Kidney (tissue), 14 donors: ENCODE data around the gene SYNGR1. TPM values are rescaled to one million over a fixed set of nuclear protein-coding genes. Genes with fewer than 3 reads are reported as not detected.
"Not testable (repeated sequence)": the region's sequence is repeated elsewhere in the genome, so short reads cannot be mapped to it uniquely, and the experiment has no call there.

Experiments used
- DNase-seq, 5 donors: peaks; one replicate each; pipeline ENCODE4 v3.0.0-alpha.2; 2013 to 2020
- FAIRE-seq: peaks from 2 replicates; lab custom pipeline; 2012; peaks lifted over from hg19 to GRCh38; lab: Jason Lieb, UNC
- H3K27ac ChIP-seq, 2 donors: one replicate each; pipeline ENCODE4 v1.7.0; 2013; ENCODE audit warnings: low read depth in 2 of 2, low read length in 2 of 2, inconsistent platforms in 1 of 2
- H3K27me3 ChIP-seq: one replicate; pipeline ENCODE4 v1.7.1; 2013; ENCODE audit warnings: low read length, inconsistent platforms; ENCODE audit not compliant: control insufficient read depth, insufficient read depth
- H3K36me3 ChIP-seq, 3 donors: one replicate each; pipeline versions ENCODE4 v1.7.0 to v1.7.1; 2013; ENCODE audit warnings: low read length in 3 of 3, control low read depth in 1 of 3, inconsistent platforms in 1 of 3; ENCODE audit not compliant: insufficient read depth in 3 of 3, control insufficient read depth in 2 of 3
- H3K4me1 ChIP-seq, 3 donors: one replicate each; pipeline versions ENCODE4 v1.7.0 to v1.7.1; 2013; ENCODE audit warnings: low read length in 3 of 3, inconsistent platforms in 1 of 3, low read depth in 1 of 3; ENCODE audit not compliant: control insufficient read depth in 2 of 3, insufficient read depth in 2 of 3
- H3K4me3 ChIP-seq, 3 donors: one replicate each; pipeline versions ENCODE4 v1.7.0 to v1.8.1; 2013; ENCODE audit warnings: low read length in 3 of 3, control low read depth in 1 of 3, inconsistent platforms in 1 of 3
- H3K9ac ChIP-seq, 3 donors: one replicate each; pipeline versions ENCODE4 v1.7.0 to v1.7.1; 2013; ENCODE audit warnings: low read length in 3 of 3, control low read depth in 1 of 3, inconsistent platforms in 1 of 3
- H3K9me3 ChIP-seq, 3 donors: one replicate each; pipeline versions ENCODE4 v1.7.0 to v1.7.1; 2013; ENCODE audit warnings: low read length in 3 of 3, control low read depth in 1 of 3, inconsistent platforms in 1 of 3; ENCODE audit not compliant: control insufficient read depth in 2 of 3, insufficient read depth in 1 of 3
- intact Hi-C: fragments of 100-400 bp; cut with DNase I; formaldehyde crosslinking; loops from one replicate; pipeline ENCODE4 v1.11.1; 2022
- polyA plus RNA-seq: library from polyadenylated mRNA; stranded (reverse); fragments of 350-450 nt; fragmentation: Illumina TruSeq; extraction: RNeasy Lipid Tissue Mini Kit (QIAGEN cat#74804); gene quantifications from one replicate; pipeline ENCODE4 v1.2.3, GENCODE V29; 2014; ENCODE audit warnings: low read depth, low replicate concordance; ENCODE audit not compliant: insufficient read depth
- total RNA-seq: library from RNA; stranded (reverse); fragmentation: NEBNext Ultra II Directional; extraction: Animal tissue kit (Norgen Biotek cat#: 25700); gene quantifications from one replicate; pipeline ENCODE4 v1.2.1, GENCODE V29; 2021
- TF ChIP-seq, protein P1 (sequence below): IDR thresholded peaks from 3 replicates; pipeline ENCODE4 v1.5.1; 2012; ENCODE audit warnings: mild to moderate bottlenecking, moderate library complexity, borderline replicate concordance; ENCODE audit not compliant: insufficient read depth; ENCODE audit errors: extremely low read depth
- donor health status: control.
- donor health status: control.
- donor health status: control.
- donor health status: control.
- donor health status: control.
- donor health status: DM: yes; HTN: yes; CAD: no.
- donor health status: Normal renal cell carcinoma (clear cell type).

SYNGR1 gene
- total and polyA plus RNA-seq, 2 donors from 2014 or later: 21.5 to 43.0 TPM

GRCh38 chr22:39352306-39352891, 2.6 kb downstream of the SYNGR1 start:
- no peak overlapping the region for H3K27ac ChIP-seq
- no peaks in the 10 kb centered on the region for H3K9me3 ChIP-seq
- intact Hi-C loops: no loop called here
- no peaks in the 10 kb centered on the region for H3K27me3 ChIP-seq
- H3K4me1 ChIP-seq: peaks cover 0 to 3% (median 0%) of the 10 kb centered on the region in 3 donors
- no peak overlapping the region for H3K4me3 ChIP-seq
- FAIRE-seq: no peak
- DNase-seq: no peak
- TF ChIP-seq, protein P1, sequence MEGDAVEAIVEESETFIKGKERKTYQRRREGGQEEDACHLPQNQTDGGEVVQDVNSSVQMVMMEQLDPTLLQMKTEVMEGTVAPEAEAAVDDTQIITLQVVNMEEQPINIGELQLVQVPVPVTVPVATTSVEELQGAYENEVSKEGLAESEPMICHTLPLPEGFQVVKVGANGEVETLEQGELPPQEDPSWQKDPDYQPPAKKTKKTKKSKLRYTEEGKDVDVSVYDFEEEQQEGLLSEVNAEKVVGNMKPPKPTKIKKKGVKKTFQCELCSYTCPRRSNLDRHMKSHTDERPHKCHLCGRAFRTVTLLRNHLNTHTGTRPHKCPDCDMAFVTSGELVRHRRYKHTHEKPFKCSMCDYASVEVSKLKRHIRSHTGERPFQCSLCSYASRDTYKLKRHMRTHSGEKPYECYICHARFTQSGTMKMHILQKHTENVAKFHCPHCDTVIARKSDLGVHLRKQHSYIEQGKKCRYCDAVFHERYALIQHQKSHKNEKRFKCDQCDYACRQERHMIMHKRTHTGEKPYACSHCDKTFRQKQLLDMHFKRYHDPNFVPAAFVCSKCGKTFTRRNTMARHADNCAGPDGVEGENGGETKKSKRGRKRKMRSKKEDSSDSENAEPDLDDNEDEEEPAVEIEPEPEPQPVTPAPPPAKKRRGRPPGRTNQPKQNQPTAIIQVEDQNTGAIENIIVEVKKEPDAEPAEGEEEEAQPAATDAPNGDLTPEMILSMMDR: no peak
- no peaks in the 10 kb centered on the region for H3K36me3 ChIP-seq
- no peak overlapping the region for H3K9ac ChIP-seq

DNA sequence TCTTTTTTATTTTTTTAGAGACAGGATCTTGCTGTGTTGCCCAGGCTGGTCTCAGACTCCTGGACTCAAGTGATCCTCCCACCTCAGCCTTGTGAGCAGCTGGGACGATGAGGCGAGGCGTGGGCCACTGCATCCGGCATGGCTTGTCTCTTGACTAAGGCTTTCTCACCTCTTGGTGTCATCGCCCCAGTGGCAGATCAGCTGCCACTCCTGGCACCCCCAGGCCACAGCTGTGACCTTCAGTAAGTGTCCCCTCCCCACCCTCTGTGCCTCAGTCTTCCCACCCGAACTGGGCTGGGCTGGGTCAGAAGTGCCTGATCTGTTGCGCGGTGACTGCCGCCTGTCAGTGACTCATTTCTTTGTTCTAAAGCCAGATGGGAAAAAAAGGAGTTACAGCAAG, 3.6 kb downstream of the SYNGR1 start:
- Histone ChIP-seq H3K36me3 (no peaks in the 10 kb centered on the region), H3K27ac (no peak overlapping the region), H3K9me3 (no peaks in the 10 kb centered on the region), H3K4me3 (no peak overlapping the region), H3K4me1 (peaks cover 0 to 3% (median 0%) of the 10 kb centered on the region in 3 donors), H3K27me3 (no peaks in the 10 kb centered on the region), H3K9ac (no peak overlapping the region)
- intact Hi-C loops: no loop called here
- FAIRE-seq (no peak), DNase-seq (no peak)
- TF ChIP-seq, protein P1: no peak

DNA sequence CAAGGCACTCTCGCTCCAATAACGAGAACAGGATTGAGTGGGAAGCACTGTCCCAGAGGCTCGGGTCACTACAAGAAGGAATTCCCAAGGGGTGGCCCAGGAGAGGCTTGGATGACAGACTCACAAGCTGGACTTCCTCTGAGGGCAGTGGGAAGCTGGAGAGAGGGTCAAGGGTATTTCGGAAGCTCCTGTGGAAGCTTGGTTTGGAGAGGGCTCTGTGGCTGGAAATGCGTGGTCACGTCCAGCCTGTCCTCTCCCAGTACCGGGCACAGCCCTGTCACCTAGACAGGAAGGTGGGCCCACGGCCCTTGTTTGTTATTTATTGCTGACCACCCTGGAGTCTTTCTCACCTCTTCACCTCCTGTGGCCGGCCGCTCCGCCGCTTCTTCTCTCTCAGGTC, 5.3 kb downstream of the SYNGR1 start:
- intact Hi-C loops: no loop called here
- no peak for FAIRE-seq
- Histone ChIP-seq H3K27me3 (no peaks in the 10 kb centered on the region), H3K9me3 (no peaks in the 10 kb centered on the region), H3K9ac (no peak overlapping the region), H3K27ac (no peak overlapping the region), H3K36me3 (no peaks in the 10 kb centered on the region), H3K4me3 (no peak overlapping the region), H3K4me1 (no peaks in the 10 kb centered on the region)
- DNase-seq: no peak
- TF ChIP-seq, protein P1: no peak

GRCh38 chr22:39355805-39356204, 6.0 kb downstream of the SYNGR1 start:
- H3K27ac ChIP-seq, H3K36me3 ChIP-seq, H3K9me3 ChIP-seq, intact Hi-C loops, H3K4me3 ChIP-seq, H3K4me1 ChIP-seq, DNase-seq, H3K27me3 ChIP-seq, FAIRE-seq, H3K9ac ChIP-seq: not testable (repeated sequence)
